Measurements from ENCODE around the gene ASB7.

The ASB7 gene

GRCh38 chr15:100693451-100693850 lies 91.1 kb downstream of the ASB7 start:
- H4K20me1 ChIP-seq (ENCODE audit: insufficient read depth, low read length): no peaks in the 10 kb centered on the region
- no peaks in the 10 kb centered on the region for H3K36me3 ChIP-seq (replicated peaks; ENCODE audit: insufficient read depth, low read length)
- no peak overlapping the region for H3K9ac ChIP-seq (ENCODE audit: low read length)
- H3K4me2 ChIP-seq (ENCODE audit: low read depth, low read length): no peak overlapping the region
- no peaks in the 10 kb centered on the region for H3K9me2 ChIP-seq (replicated peaks; ENCODE audit: insufficient read depth, low read length)
- H3K9me3 ChIP-seq (replicated peaks; ENCODE audit: insufficient read depth, low read length): no peaks in the 10 kb centered on the region
- no peaks in the 10 kb centered on the region for H3F3A ChIP-seq (ENCODE audit: insufficient read depth, low read length)
- no peaks in the 10 kb centered on the region; the same call in none of the 2 replicates for H3K27me3 ChIP-seq (replicated peaks; ENCODE audit: insufficient read depth, low read length)
- H2AFZ ChIP-seq (ENCODE audit: low read length): no peak overlapping the region
- no peak overlapping the region for H3K27ac ChIP-seq (ENCODE audit: low read length)
- H3K4me3 ChIP-seq (ENCODE audit: low read length): no peak overlapping the region
- no peaks in the 10 kb centered on the region for H3K79me2 ChIP-seq (ENCODE audit: low read length)
- no peak for TF ChIP-seq CTCF (IDR thresholded peaks at IDR 0.05; ENCODE audit: low read length)
- no peak for TF ChIP-seq EZH2 (optimal IDR thresholded peaks at IDR 0.05; ENCODE audit: low read depth, low read length)
- TF ChIP-seq EZH2phosphoT487 (IDR thresholded peaks at IDR 0.05; ENCODE audit: low read length): no peak
- no peaks in the 10 kb centered on the region for H3K4me1 ChIP-seq (ENCODE audit: low read length)
- DNase-seq: no peak

GRCh38 chr15:100694381-100695021 lies 92.1 kb downstream of the ASB7 start:
- no peak for TF ChIP-seq EZH2phosphoT487 (IDR thresholded peaks at IDR 0.05; ENCODE audit: low read length)
- no peak for TF ChIP-seq CTCF (IDR thresholded peaks at IDR 0.05; ENCODE audit: low read length)
- TF ChIP-seq EZH2 (optimal IDR thresholded peaks at IDR 0.05; ENCODE audit: low read depth, low read length): no peak
- H3K27ac ChIP-seq (ENCODE audit: low read length): no peak overlapping the region
- H3K79me2 ChIP-seq (ENCODE audit: low read length): no peaks in the 10 kb centered on the region
- no peak overlapping the region for H3K4me3 ChIP-seq (ENCODE audit: low read length)
- H3K36me3 ChIP-seq (replicated peaks; ENCODE audit: insufficient read depth, low read length): no peaks in the 10 kb centered on the region
- no peak overlapping the region for H3K4me2 ChIP-seq (ENCODE audit: low read depth, low read length)
- H2AFZ ChIP-seq (ENCODE audit: low read length): no peak overlapping the region
- H3K27me3 ChIP-seq (replicated peaks; ENCODE audit: insufficient read depth, low read length): no peaks in the 10 kb centered on the region; the same call in none of the 2 replicates
- H3K9ac ChIP-seq (ENCODE audit: low read length): no peak overlapping the region
- no peaks in the 10 kb centered on the region for H3F3A ChIP-seq (ENCODE audit: insufficient read depth, low read length)
- H3K4me1 ChIP-seq (ENCODE audit: low read length): no peaks in the 10 kb centered on the region
- no peaks in the 10 kb centered on the region for H4K20me1 ChIP-seq (ENCODE audit: insufficient read depth, low read length)
- no peaks in the 10 kb centered on the region for H3K9me3 ChIP-seq (replicated peaks; ENCODE audit: insufficient read depth, low read length)
- no peaks in the 10 kb centered on the region for H3K9me2 ChIP-seq (replicated peaks; ENCODE audit: insufficient read depth, low read length)
- no peak for DNase-seq

GRCh38 chr15:100695048-100695447 lies 92.7 kb downstream of the ASB7 start:
- no peaks in the 10 kb centered on the region for H4K20me1 ChIP-seq (ENCODE audit: insufficient read depth, low read length)
- H3K27ac ChIP-seq (ENCODE audit: low read length): no peak overlapping the region
- TF ChIP-seq EZH2 (optimal IDR thresholded peaks at IDR 0.05; ENCODE audit: low read depth, low read length): no peak
- no peak for TF ChIP-seq CTCF (IDR thresholded peaks at IDR 0.05; ENCODE audit: low read length)
- TF ChIP-seq EZH2phosphoT487 (IDR thresholded peaks at IDR 0.05; ENCODE audit: low read length): no peak

More at GRCh38 chr15:100695048-100695447, 92.7 kb downstream of the ASB7 start:
- Histone ChIP-seq H3K9me2 (replicated peaks; ENCODE audit: insufficient read depth, low read length) (no peaks in the 10 kb centered on the region), H3K79me2 (ENCODE audit: low read length) (no peaks in the 10 kb centered on the region), H3K4me1 (ENCODE audit: low read length) (no peaks in the 10 kb centered on the region), H3K36me3 (replicated peaks; ENCODE audit: insufficient read depth, low read length) (no peaks in the 10 kb centered on the region), H3K9me3 (replicated peaks; ENCODE audit: insufficient read depth, low read length) (no peaks in the 10 kb centered on the region), H3K27me3 (replicated peaks; ENCODE audit: insufficient read depth, low read length) (no peaks in the 10 kb centered on the region; the same call in 1 of the 2 replicates), H3F3A (ENCODE audit: insufficient read depth, low read length) (no peaks in the 10 kb centered on the region), H3K4me3 (ENCODE audit: low read length) (no peak overlapping the region), H3K4me2 (ENCODE audit: low read depth, low read length) (no peak overlapping the region), H2AFZ (ENCODE audit: low read length) (no peak overlapping the region), H3K9ac (ENCODE audit: low read length) (no peak overlapping the region)
- DNase-seq: no peak
